WTC11 (cell line): Measurements from ENCODE around the gene PRKAG2. TPM values are rescaled to one million over a fixed set of nuclear protein-coding genes. Genes with fewer than 3 reads are reported as not detected.

Experiments used
- ATAC-seq: fragments of 200-7000 bp; cut with Tn5 transposase; 2 replicates; pipeline ENCODE4 v1.10.0; 2021; ENCODE audit warnings: mild to moderate bottlenecking, moderate library complexity
- CTCF ChIA-PET: fragments of 300-600 bp; sonication (Branson Sonifier 250); formaldehyde crosslinking; loops from one replicate; lab custom pipeline; 2021; ENCODE audit warnings: antibody characterized with exemption; lab: Charles Lee
- POLR2A ChIA-PET: fragments of 350-600 bp; sonication (Branson Sonifier 250); formaldehyde crosslinking; loops from one replicate; lab custom pipeline; 2021; ENCODE audit warnings: antibody characterized with exemption; lab: Charles Lee
- DNase-seq: peaks from one replicate; pipeline ENCODE4 v3.0.0; 2021; ENCODE audit warnings: low spot score
- H3K27ac Mint-ChIP-seq: 2 replicates; pipeline ENCODE4 v1.8.0; 2021; ENCODE audit warnings: mixed read lengths
- H3K27me3 Mint-ChIP-seq: 2 replicates; pipeline ENCODE4 v1.8.0; 2021; ENCODE audit warnings: low read depth, mild to moderate bottlenecking, moderate library complexity, mixed read lengths
- H3K36me3 Mint-ChIP-seq: 2 replicates; pipeline ENCODE4 v1.8.0; 2021; ENCODE audit warnings: mixed read lengths
- H3K4me1 Mint-ChIP-seq: 2 replicates; pipeline ENCODE4 v1.8.0; 2022; ENCODE audit warnings: mixed read lengths
- H3K4me3 Mint-ChIP-seq: 2 replicates; pipeline ENCODE4 v1.8.0; 2021; ENCODE audit warnings: mild to moderate bottlenecking, moderate library complexity, mixed read lengths
- H3K9me3 Mint-ChIP-seq: 2 replicates; pipeline ENCODE4 v1.8.0; 2021; ENCODE audit warnings: mixed read lengths
- CREB1 ChIP-seq: sonication (generic); formaldehyde crosslinking; IDR thresholded peaks from 2 replicates; pipeline ENCODE4 v1.8.0; 2023; ENCODE audit warnings: mild to moderate bottlenecking, missing genetic modification reagents
- CTCF ChIP-seq: fragments of 200-600 bp; IDR thresholded peaks from 2 replicates; pipeline ENCODE4 v1.8.0; 2022; ENCODE audit warnings: antibody characterized with exemption
- E2F1 ChIP-seq: sonication (generic); formaldehyde crosslinking; IDR thresholded peaks from 2 replicates; pipeline ENCODE4 v1.8.0; 2022; ENCODE audit warnings: mild to moderate bottlenecking, missing genetic modification reagents
- E2F5 ChIP-seq: sonication (generic); formaldehyde crosslinking; IDR thresholded peaks from 2 replicates; pipeline ENCODE4 v1.8.1; 2022; ENCODE audit warnings: mild to moderate bottlenecking, moderate library complexity, missing genetic modification reagents
- GTF2I ChIP-seq: fragments of 250-450 bp; sonication (Bioruptor Pico); conservative IDR thresholded peaks from 2 replicates; pipeline ENCODE4 v1.4.0; 2021; ENCODE audit warnings: mild to moderate bottlenecking
- KAT7 ChIP-seq: sonication (generic); formaldehyde crosslinking; IDR thresholded peaks from 2 replicates; pipeline ENCODE4 v1.8.1; 2023; ENCODE audit warnings: missing genetic modification reagents, mild to moderate bottlenecking, borderline replicate concordance
- PRDM15 ChIP-seq: sonication (generic); formaldehyde crosslinking; IDR thresholded peaks from 2 replicates; pipeline ENCODE4 v1.8.0; 2022; ENCODE audit warnings: missing genetic modification reagents
- STAT6 ChIP-seq: sonication (generic); formaldehyde crosslinking; conservative IDR thresholded peaks from 2 replicates; pipeline ENCODE4 v1.8.1; 2023; ENCODE audit warnings: mild to moderate bottlenecking, low read depth, missing genetic modification reagents, moderate library complexity
- USF2 ChIP-seq: sonication (generic); formaldehyde crosslinking; IDR thresholded peaks from 2 replicates; pipeline ENCODE4 v1.8.1; 2023; ENCODE audit warnings: mild to moderate bottlenecking, missing genetic modification reagents, moderate library complexity
- ZMAT4 ChIP-seq: fragments of 250-450 bp; sonication (Bioruptor Pico); IDR thresholded peaks from 2 replicates; pipeline ENCODE4 v1.9.0; 2021; ENCODE audit warnings: mild to moderate bottlenecking
- ZNF138 ChIP-seq: sonication (generic); formaldehyde crosslinking; conservative IDR thresholded peaks from 2 replicates; pipeline ENCODE4 v1.8.1; 2022; ENCODE audit warnings: mild to moderate bottlenecking, moderate library complexity, missing genetic modification reagents
- ZNF512 ChIP-seq: sonication (generic); formaldehyde crosslinking; IDR thresholded peaks from 2 replicates; pipeline ENCODE4 v1.8.1; 2022; ENCODE audit warnings: missing genetic modification reagents, borderline replicate concordance
- ZNF532 ChIP-seq: fragments of 250-450 bp; sonication (Bioruptor Pico); IDR thresholded peaks from 2 replicates; pipeline ENCODE4 v1.9.0; 2021; ENCODE audit warnings: mild to moderate bottlenecking, borderline replicate concordance
- total RNA-seq: library from RNA; stranded (reverse); gene quantifications from 3 replicates; pipeline ENCODE4 v1.2.3, GENCODE V29; 2021

The PRKAG2 gene
- total RNA-seq, 1 experiment from 2014 or later, result 20.3 TPM

- no peaks in the 10 kb centered on the region for H3K27me3 Mint-ChIP-seq
- no peak for TF ChIP-seq ZNF532 (CRISPR knock-in tag)
- TF ChIP-seq CREB1 (CRISPR knock-in tag), result no peak
- TF ChIP-seq KAT7 (CRISPR knock-in tag), result no peak
- TF ChIP-seq E2F1 (CRISPR knock-in tag), result no peak
- no peak for TF ChIP-seq GTF2I (CRISPR knock-in tag)
- H3K9me3 Mint-ChIP-seq, result peaks cover 23% of the 10 kb centered on the region
- ChIA-PET CTCF (no interaction called here), POLR2A (no interaction called here)
- no peak overlapping the region for H3K4me3 Mint-ChIP-seq
- DNase-seq, result no peak
- no peak for ATAC-seq
- H3K4me1 Mint-ChIP-seq, result peaks cover 5% of the 10 kb centered on the region; the same call in 1 of the 2 replicates
- H3K27ac Mint-ChIP-seq, result no peak overlapping the region
- peaks cover 10% of the 10 kb centered on the region for H3K36me3 Mint-ChIP-seq
Observed at GRCh38 chr7:151647006-151647405, 229.9 kb downstream of the PRKAG2 start.

- ATAC-seq (no peak), DNase-seq (no peak)
- Mint-ChIP-seq H3K9me3 (peaks cover 23% of the 10 kb centered on the region), H3K27me3 (no peaks in the 10 kb centered on the region), H3K4me3 (no peak overlapping the region), H3K27ac (no peak overlapping the region), H3K4me1 (peaks cover 4% of the 10 kb centered on the region; the same call in 1 of the 2 replicates), H3K36me3 (peaks cover 10% of the 10 kb centered on the region)
- ChIA-PET POLR2A (interaction anchor here (0.6 kb wide), 1 partner anchor 279 kb away, joined by 3 read pairs; no protein-coding TSS in a partner anchor), CTCF (interaction anchor here (0.5 kb wide), 1 partner anchor 9 kb away, joined by 3 read pairs; no protein-coding TSS in a partner anchor)
- no peak for TF ChIP-seq E2F5 (CRISPR knock-in tag)
- TF ChIP-seq ZNF512 (CRISPR knock-in tag), result no peak
- no peak for TF ChIP-seq STAT6 (CRISPR knock-in tag)
- no peak for TF ChIP-seq ZMAT4 (CRISPR knock-in tag)
- no peak for TF ChIP-seq PRDM15
- TF ChIP-seq CTCF, result no peak
- no peak for TF ChIP-seq USF2 (CRISPR knock-in tag)
- TF ChIP-seq ZNF138 (CRISPR knock-in tag), result no peak
- TF ChIP-seq, all 79 proteins: peak for 0
Observed at GRCh38 chr7:151645311-151645710, 231.6 kb downstream of the PRKAG2 start.
